NCI-H345 treated with DMSO at 0.1 percent for 48 hours (cell line): ENCODE measurements around the gene RING1.

Experiments
- DNase-seq: peaks from one replicate; lab custom pipeline; 2025; ENCODE audit not compliant: unreplicated experiment; lab: John Stamatoyannopoulos, UW

The RING1 gene

DNA sequence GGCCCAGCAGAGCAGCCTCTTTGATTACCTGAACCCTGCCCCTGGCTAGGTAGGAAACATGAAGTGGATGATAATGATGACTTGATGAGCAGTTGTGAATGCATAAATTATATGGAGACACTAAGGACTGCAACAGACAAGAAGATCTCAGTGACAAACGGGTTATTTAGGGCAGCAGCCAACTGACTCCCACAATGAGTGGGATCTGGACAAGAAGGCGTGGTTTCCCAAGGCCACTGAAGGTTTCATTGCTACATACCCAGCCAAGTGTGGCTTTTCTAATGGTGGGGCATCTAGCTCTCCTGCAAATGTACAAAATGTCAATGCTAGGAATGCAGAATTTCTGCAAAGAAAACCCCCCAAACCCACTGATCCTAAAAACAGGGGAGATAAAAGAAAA is 29.4 kb downstream of the RING1 start:
- DNase-seq = no peak

DNA sequence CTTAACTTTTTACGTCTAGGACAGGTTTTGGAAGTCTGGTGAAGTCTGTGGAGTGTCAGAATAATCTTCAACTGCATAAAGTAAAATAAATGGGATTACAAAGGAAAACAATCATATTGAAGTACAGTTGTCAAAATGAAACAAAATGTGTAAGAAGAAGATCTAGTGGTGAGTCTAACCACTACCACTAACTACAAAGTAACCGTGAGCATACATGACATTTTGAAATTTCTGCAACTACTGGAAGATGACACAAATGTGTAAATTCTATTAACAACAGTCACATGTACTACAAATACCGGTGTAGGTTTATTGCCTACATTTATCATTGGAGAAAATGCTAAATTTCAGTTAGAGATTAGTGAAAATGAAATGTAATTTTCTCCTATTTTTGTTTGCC is 33.7 kb downstream of the RING1 start:
- DNase-seq = no peak

- DNase-seq = no peak
These were observed 35.2 kb downstream of the RING1 start for GRCh38 chr6:33243476-33243875.

GRCh38 chr6:33247977-33248642 is 39.8 kb downstream of the RING1 start:
- peak; percentile 70 for DNase-seq

GRCh38 chr6:33248643-33248931 is 40.3 kb downstream of the RING1 start:
- DNase-seq = peak; percentile 70

DNA sequence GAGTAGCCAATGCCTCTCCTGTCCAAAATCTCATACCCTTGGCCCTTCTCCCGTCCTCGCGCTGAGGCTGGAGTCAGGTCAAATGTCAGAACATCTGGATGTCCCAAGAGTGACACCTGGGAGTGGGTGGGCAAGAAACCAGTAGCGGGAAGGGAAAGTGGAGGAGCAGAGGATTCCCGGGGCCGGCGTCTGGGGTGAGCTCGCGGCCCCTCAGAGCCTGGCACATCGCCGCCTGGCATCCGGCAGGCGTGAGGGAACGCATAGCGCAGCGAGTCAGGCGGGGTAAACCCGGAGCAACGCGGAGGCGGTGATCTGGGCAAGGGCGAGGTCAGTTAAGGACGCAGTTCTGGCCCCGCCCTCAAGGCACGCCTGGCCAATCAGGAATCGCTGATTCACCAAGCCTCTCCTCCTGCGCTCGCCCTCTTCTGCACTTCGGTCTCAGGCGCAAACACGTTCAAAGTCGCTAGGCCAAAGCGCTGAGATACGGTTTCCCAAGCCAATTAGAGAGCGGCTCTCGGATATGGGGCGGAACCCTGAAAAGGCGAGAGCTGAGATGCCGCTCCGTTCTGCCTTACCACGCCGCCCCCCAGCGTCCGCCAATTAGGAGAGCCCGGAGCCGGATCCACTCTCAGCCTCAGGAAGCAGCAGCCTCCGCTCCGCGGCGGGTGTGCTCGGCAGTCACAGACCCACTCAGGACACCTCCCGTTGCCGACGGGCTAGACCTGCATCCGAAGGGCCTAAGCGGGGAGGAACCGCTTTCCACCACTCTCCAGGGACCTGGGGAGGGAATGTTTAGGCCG is 40.8 kb downstream of the RING1 start:
- peak; percentile 95 for DNase-seq

DNA sequence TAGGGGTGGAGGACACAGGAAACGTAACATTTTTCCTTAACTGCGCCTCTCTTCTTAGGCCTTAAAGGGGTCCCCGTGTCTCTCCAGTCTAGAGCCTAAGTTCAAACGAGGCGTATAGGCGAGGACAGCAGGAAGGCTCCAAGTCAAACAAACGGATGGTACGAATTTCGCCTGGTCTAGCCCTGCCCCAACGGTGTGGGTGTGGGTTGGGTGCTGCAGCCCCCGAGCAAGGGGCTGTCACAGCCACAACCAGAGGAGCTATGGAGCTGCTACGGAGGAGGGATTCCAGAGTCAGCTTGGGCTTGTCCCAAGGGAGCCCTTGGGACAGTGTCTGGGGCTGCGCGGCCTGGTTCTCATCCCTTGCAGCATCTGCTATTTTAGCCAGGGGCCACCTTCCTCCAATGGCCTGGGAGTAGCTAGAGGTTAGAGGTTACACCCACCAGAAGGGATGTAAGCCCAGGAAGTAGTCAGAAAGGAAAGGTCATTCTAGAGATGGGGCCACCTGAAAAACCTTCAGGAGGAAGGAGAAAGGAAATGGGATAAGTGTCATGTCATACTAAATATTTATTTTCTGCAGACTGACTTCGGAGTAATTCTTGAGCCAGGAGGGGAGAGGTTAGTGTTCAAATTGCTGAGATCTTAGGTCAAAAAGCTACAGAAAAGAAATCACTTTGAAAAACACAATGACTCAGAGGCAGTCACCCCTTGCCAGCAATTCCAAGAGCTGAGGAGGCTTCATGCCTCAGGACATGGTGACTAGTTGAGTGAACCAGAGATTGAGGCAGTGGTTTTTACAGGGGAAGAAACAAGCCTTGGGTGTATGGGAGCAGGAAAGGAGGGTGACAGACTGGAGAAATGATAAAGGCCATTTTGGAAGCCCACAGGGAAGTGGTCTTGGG is 41.7 kb downstream of the RING1 start:
- DNase-seq = no peak

GRCh38 chr6:33250731-33251130 is 42.4 kb downstream of the RING1 start:
- no peak for DNase-seq

DNA sequence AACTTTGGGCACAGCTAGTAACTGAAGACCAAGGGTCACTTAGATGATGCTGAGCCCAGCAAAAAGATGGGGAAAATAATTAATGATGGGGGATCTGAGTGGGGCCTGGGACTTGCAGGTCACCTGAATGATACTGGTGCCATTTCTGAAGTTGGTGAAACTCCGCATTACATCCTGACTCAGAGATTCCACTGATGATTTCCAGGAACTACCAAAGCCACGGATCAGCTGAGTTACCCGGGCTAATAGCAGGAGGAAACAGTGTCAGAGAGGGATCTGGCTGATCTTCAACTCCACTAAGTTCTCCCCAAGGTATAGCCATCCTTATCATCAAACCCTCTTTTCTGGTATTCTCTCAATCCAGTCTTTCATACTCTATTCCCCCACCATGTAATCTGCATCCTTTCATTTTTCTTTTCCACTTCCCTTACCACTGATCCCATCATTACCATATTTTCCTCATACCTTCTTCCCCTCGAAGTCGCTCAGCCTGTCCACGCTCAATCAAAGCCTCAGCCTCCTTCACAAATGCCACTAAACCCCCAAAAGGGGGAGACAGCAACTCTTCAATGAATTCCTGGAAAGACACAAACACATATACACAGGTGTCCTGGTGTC is 43.2 kb downstream of the RING1 start:
- no peak for DNase-seq

DNA sequence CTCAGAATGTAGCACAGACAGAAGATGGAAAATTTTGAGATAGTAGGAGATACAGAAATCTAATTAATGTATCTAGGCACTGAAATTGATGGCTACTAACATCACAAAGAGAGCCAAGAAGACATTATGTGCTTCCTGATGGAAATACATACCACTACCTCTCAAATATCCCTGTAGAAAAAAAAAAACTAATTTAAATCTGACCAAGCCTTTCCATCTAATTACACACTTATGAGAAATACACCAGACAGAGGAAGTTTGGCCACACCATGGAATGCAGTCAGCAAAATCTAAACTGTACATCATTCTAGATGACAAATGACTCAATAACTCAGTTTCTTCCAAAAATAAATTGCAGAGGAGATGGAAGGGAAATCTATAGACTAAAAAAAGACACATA is 44.5 kb downstream of the RING1 start:
- DNase-seq = no peak

- no peak for DNase-seq
These were observed 46.3 kb downstream of the RING1 start for GRCh38 chr6:33254591-33254990.

DNA sequence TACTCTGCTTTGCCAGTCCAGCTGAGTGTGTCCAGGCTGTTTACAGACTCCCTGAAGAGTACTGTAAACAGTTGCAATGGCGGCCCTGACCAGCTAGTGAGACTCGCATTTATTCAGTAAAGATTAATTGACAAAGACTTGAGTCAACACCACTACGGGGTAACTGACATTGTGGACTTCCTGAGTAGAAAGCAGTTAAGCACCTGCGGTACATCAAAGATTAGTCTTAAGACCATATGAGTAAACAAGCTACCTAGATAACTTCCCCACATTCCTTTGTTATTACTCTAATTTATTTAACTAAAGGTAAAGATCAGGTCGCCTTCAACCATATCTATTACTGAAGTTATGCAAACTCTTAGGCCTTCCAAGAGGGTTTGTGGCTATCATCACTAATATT is 50.7 kb downstream of the RING1 start:
- no peak for DNase-seq
